Stimulated activated CD4-positive, alpha-beta T cell treated with anti-CD3 and anti-CD28 coated beads, TNF-alpha, amount 100 ng/mL, for 4 hours (primary cell): Measurements from ENCODE around the gene TRDMT1.
A peak's percentile ranks its signal among the peaks of the same experiment; 100 is the strongest.

Source experiments
- DNase-seq, 3 experiments: peaks; one replicate each; pipeline ENCODE4 v3.0.0-alpha.2; 2020; ENCODE audit warnings: low read depth in 3 of 3

TRDMT1 gene, protein sequence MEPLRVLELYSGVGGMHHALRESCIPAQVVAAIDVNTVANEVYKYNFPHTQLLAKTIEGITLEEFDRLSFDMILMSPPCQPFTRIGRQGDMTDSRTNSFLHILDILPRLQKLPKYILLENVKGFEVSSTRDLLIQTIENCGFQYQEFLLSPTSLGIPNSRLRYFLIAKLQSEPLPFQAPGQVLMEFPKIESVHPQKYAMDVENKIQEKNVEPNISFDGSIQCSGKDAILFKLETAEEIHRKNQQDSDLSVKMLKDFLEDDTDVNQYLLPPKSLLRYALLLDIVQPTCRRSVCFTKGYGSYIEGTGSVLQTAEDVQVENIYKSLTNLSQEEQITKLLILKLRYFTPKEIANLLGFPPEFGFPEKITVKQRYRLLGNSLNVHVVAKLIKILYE

DNA sequence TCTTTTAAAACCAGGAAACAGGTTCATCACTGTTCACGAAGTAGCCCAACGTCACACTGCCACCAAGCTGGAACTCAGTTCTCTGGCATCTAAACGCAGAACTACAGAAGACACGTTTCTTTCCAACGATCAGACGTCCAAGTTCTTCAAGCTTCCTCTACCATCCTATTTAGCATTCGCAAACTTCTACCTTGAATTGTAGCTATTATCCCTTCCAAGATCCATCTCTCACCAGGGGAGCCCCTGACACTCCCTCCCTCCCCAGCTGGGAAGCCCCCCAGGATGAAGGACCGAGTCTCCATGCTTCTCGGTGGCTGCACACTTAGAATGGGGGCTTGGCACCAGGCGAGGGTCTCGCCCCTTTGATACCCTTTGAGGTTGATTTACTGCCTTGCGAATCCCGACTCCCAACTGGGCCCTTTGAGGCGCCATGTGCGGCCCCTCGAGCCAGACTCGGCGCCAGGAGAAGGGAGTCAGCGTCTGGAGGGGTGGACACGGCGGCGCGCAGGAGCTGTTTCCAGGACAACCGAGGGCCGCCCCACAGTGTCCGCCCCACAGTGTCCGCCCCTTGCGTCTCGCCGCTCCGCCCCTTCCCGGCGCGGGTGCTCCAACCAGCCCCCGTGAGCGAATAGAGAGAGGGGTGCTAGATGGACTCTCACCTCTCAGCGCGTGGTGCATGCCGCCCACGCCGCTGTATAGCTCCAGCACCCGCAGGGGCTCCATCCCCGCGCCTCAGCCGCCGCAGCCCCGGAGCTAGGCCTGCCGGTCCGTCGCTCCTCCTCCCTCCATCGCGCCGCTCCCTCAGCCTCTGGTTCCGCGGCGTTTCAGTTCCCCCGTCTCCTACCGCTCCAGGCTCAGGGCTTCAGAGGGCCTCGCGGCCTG is at the start of gene TRDMT1:
TRDMT1 (minus strand) TSS at position 761 of the 882 bp plus-strand sequence; CDS start at position 723, 38 bp downstream.
- peak; percentile 59 to 70 (median 60) for DNase-seq

DNA sequence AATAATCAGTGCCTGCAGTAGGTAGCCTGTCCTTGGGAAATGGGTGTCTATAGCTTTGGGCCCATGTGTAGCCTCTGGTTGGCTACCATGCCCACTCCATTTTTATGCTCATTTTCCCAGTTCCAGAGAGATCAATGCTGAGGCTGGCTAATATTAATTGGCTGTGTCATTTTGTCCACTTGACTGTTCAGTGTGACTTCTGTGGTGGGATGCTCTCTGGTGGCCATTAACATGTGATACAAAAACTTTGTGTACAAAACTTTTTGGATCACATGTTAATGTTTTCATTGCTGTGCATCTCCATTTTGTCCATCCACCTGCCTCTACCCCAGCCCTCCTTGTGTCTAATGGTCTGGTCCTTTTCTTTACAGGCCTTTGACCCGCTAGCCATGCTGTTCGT is 49.3 kb upstream of the TRDMT1 start:
- no peak for DNase-seq

DNA sequence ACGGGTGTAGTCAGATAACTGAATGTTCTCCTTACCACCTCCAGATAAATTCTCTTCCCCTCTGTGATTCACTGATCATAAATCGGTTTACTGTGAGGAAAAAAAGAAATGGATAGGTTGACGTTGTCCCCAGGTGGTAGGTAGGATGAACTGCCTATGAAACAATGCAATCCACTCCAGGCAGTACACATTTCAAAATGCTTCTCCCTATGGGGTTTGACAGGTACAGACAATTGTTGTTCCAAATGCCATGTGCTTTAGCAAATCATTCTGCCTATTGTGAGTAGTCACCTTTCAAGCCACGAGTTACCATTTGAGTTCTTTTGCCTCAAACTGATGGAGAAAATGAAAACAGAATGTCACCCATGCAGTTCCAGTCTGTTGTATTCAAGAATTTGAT is 48.3 kb upstream of the TRDMT1 start:
- DNase-seq, result no peak

DNA sequence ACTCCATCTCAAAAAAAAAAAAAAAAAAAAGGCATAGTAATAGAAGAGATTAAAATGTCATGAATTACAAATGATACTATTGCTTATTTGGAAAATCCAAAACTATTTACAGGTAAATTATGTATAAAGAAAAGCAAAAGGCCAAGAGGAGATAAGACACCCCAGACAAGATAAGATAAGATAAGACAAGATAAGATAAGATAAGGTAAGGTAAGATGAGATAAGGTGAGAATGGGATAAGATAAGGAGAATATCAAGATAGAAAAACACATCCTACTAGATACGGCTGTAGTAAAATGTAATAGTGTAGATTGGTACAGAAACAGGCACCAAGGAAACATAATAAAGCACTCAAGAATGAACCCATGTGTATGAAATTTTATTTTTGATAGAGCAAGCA is 47.5 kb upstream of the TRDMT1 start:
- no peak for DNase-seq

DNA sequence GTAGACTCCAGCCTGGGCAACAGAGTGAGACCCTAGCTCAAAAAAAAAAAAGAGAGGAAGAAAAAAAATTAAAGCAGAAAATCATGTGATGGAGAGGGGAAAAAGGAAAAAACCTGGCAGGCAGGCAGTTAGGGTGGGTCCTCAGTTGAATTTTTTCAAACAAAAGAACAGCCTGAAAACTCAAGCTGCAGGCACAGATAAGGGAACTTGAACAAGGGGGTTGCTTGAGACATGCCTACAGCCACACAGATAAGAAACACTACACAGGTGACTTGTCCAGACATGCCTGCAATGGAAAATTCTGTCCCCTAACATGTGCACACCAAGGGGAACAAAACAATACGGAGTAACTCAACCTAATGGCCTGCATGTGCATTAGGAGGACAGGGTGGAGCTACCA is 45.7 kb upstream of the TRDMT1 start:
- no peak for DNase-seq

DNA sequence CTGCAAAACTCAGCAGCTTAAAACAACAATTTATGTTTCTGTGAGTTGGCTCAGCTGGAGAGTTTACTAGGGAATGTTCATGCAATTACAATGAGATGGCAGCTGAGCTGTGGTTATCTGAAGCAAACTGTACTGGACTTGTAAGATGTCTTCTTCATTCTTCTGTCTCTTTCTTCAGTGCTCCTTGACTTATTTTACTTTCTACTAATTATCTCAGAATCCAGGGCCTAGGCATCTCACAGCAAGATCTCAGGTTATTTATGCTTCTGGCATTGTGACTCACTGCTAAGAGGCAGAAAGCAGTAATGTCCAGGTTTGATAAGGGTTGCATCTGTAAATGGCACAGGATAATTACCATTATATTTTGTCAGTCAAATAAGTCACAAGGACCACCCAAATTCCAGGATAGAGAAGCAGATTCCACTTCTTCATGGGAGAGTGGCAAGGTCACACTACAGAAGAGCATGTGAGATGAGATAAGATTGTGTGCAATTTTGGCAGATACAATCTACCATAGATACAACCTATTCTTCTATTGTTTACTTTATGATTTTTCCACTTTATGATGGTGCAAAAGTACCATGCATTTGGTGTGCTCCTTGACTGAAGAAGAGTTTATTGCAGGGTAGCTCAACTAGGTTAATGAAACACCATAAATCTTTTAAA is 43.4 kb upstream of the TRDMT1 start:
- no peak for DNase-seq

DNA sequence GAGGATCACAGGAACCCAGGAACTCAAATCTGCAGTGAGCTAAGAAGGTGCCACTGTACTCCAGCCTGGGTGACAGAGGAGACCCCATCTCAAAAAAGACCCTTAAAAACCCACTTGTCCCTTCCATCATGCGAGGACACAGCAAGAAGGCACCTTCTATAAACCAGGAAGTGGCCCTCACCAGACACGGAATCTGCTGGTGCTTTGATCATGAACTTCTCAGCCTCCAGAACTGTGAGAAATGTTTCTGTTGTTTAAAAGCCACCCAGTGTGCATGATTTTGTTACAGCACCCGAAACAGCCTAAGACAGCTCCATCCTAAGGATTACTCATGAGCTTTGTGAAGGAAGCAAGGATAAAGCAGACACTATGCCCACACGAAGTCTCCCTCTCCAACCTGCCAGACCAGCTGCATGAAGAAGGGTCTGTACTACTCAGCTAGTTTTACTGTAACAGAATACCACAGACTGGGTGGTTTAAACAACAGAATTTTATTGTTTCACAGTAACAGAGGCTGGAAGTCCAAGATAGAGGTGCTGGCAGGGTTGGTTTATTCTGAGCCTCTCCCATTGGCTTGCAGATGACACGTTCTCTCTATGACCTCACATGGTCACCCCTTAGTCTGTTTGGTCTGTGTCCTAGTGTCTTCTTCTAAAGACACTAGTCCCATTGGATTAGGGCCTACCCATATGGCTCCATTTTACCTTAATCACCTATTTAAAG is 40.3 kb upstream of the TRDMT1 start:
- no peak for DNase-seq

DNA sequence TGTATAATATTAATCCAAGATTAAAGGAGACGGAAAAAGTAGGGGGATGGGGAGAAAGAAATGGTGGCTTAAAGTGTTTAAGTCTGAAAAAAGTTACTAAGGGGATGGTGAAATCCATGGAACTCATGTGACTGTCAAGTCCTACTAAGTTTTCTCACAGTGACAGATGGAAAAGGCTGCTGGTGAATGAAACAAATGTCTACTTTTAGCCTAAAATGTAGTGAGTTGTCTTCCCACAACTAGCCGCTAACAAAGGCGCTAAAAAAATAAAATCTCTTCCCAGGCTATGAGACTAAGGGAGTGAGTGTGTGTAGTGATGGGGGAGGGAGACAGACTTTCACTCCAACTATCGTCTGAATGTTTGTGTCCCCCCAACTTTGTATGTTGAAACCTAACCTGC is 39.1 kb upstream of the TRDMT1 start:
- DNase-seq, result no peak

DNA sequence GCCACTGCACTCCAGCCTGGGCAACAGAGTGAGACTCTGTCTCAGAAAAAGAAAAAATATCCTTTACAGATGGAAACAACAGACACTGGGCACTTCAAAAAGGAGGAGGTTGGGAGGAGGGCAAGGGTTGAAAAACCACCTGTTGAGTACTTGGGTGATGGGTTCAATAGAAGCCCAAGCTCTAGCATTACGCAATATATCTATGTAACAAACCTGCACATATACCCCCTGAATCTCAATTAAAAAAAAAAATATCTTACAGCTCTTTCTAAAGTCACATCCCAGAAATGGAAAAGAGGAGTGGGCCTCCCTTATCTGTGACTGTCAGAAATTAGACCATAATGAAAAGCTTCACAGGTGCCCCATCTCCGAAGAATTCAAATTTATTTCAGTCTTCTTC is 38.6 kb upstream of the TRDMT1 start:
- DNase-seq, result no peak

DNA sequence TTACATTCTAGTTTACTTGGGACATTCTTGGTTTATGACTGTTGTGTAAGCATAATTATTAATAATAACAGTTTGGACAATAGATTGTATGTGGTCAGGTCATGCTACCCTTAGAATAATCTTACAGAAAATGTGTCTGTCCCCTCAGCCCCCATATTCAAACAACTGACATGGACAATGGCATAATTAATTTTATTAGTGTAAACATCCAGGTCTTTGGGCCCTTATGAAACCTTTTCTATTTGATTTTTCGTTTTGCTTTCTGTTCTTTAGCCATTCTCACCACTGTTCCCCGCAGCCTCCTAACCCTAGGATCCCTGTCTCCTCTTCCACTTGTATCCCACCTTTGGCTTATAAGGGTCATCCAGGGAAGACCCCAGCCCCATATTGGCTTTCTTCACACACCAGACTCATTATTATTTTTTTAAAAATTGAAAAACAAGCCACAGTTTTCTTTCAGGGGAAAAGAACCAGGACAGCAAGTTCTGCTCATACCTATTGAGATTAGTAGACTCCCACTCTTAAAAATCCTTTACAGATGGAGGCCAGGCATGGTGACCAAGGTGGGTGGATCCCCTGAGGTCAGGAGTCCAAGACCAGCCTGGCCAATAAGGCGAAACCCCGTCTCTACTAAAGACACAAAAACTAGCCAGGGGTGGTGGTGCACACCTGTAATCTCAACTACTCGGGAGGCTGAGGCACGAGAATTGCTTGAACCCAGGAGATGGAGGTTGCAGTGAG is 38.0 kb upstream of the TRDMT1 start:
- no peak for DNase-seq

DNA sequence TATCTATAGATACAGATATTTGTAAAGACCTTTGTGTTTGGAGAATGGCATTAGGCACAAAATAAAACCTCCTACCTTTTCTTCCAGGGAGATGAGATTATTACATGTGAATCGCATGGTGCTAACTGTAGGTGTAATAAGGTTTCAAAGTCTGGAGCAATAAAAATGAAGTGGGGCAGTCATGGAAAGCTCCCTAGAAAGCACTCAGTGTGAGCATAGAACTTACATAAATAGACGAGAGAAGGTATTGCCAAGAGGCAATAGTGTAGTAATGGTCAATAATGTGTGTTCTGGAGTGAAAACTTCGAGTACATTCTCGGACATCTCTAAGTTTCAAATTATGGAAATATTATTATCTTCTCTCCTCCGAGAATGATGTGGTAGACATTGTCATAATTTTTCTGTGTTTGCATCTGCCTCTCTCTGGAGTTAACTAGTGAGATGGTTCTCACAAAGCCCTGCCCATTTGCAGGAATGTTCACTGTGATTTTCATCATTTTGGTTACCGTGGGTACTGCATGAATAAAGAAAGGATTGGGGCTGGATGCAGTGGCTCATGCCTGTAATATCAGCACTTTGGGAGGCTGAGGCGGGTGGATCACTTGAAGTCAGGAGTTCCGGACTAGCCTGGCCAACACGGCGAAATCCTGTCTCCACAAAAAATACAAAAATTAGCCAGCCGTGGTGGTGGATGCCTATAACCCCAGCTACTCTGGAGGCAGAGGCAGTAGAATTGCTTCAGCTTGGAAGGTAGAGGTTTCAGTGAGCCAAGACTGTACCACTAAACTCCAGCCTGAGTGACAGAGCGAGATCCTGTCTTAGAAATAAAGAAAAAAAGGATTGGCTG is 37.2 kb upstream of the TRDMT1 start:
- DNase-seq, result no peak

DNA sequence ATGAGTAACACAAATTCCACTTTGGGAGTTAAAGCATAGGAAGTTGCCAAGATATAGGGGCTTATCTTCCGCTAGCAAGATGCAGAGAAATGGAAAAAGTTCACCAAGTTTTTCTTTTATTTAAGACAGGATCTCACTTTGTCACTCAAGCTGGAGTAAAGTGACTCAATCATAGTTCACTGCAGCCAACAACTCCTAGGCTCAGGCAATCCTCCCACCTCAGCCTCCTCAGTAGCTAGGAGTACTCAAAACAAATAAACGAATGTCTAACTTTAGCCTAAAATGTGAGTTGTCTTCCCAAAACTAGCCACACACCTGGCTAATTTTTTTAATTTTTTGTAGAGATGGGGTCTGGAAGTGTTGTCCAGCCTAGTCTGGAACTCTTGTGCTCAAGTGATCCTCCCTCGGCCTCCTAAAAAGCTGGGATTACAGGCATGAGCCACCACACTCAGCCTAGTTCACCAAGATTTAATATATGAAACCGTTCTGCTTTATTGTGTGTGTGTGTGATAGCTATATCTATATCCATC is 36.5 kb upstream of the TRDMT1 start:
- no peak for DNase-seq

DNA sequence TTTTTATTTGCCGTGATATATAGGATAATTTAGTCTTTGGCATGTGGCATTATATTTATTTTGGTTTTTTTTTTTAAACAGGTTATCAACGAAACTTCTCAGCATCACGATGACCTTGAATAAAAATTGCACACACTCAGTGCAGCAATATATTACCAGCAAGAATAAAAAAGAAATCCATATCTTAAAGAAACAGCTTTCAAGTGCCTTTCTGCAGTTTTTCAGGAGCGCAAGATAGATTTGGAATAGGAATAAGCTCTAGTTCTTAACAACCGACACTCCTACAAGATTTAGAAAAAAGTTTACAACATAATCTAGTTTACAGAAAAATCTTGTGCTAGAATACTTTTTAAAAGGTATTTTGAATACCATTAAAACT is 35.7 kb upstream of the TRDMT1 start:
- no peak for DNase-seq

DNA sequence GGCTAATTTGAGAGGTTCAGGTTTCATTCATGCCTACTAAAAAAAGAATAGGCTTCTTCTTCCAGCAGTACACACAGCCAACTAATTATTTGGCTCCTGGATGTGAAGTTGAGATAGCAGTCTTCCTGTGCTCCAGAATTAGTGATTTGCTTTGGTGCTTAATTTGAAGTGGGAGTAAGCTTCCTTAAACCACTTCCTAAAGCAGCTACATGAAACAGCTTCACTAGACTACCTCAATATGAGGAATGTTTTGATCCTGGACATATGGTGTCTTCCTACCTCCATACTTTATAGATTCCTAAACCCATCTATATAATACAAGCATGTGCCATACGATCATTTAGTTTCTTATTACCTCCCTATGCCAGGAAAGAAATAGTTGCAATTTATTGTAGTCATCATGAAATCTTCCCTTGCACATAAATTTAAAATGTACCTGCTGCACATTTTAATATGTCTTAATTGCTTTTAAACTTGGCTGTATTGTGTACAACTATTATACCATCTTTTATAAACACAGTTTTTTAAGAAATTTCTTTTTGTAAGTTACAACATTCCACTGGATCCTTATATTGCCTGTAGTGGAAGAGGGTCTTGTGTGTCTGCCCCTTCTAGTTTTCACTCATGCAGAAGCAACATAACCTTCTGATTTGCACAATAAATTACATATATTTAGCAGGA is 35.1 kb upstream of the TRDMT1 start:
- DNase-seq, result no peak

DNA sequence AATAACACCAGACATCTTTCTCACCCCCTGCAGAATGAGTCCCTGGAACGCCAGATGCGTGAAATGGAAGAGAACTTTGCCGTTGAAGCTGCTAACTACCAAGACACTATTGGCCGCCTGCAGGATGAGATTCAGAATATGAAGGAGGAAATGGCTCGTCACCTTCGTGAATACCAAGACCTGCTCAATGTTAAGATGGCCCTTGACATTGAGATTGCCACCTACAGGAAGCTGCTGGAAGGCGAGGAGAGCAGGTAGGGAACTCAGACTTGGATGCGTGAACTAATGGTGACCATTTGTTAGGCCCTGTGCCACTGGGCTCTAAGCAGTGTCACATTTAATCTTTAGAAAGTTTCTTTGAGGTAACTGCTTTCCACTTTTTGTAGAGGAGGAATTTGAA is 33.7 kb upstream of the TRDMT1 start:
- no peak for DNase-seq

DNA sequence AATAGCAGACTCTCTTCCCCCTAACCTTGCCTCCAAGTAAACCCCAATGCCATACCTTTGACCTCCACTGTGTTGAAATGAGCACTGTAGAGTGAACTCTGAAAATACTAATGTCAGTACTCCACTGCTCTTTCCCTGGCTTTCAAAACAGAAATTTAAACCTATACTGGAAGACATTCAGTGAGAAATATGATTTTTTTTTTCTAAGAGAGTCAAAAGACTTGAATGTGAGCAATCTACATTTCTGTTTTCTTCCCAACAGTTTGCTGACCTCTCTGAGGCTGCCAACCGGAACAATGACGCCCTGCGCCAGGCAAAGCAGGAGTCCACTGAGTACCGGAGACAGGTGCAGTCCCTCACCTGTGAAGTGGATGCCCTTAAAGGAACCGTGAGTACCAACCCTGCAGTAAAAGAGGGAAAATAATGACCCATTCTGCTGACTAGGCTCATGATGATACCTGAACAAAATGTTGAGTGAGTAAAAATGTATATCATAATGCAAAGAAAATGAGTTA is 33.0 kb upstream of the TRDMT1 start:
- DNase-seq, result no peak

DNA sequence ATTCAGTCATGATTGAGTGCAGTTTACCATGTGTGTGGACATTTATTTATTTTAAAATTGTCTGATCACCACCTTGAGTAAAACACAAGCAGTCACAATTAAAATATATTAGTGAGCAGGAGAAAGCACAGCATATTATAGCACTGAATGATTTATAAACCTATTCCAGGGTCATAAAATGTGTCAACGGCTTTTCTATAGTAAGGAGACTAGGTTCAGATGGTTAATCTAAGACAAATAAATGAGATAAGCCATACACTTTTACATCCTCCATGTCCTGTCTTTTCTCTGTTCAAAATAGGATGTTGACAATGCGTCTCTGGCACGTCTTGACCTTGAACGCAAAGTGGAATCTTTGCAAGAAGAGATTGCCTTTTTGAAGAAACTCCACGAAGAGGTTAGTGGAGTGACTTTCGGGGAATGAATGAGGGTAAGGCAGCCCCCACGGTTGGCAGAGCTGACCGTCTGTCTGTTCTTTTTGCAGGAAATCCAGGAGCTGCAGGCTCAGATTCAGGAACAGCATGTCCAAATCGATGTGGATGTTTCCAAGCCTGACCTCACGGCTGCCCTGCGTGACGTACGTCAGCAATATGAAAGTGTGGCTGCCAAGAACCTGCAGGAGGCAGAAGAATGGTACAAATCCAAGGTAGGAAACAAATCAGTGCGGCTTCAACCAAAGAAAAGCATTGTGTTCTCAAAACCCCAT is 32.0 kb upstream of the TRDMT1 start:
- DNase-seq, result no peak

DNA sequence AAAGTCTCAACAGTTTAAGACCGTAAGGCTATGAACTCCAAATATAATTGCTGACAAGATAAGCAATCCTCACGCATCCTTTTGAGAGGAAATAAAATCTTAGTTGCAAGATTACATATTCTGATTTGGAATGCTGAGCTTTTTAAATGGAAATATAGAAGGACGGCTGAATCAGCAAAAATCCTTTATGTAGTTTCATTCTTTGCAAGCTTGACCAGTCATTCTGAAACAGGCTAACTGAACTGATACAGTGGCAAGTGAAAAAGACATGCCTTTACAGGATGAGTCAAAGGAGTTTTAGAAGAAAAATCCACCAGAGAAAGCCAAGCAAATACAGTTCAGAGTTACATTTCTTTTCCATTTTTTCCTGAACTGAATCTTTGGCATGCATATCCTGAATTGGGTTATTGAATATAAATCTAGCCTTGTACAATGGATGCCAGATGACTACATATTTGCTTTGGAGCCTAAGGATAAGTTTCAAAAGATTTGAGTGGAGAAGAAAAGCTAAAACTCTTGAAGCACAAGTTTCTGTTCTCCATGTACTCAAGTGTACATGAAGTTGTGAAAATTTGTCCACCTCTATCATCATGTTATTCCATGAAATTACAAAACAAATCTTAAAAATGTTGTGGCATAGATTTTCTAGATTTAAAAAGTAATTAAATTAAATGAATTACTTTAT is 30.9 kb upstream of the TRDMT1 start:
- DNase-seq, result no peak
